SW480 (cell line): ENCODE measurements around the gene REXO4.
A peak's percentile ranks its signal among the peaks of the same experiment; 100 is the strongest.
"Not testable (repeated sequence)": the region's sequence is repeated elsewhere in the genome, so short reads cannot be mapped to it uniquely, and the experiment has no call there.

Experiments
- DNase-seq: peaks from one replicate; pipeline ENCODE4 v3.0.0-alpha.2; 2016; ENCODE audit warnings: low spot score

The REXO4 gene

DNA sequence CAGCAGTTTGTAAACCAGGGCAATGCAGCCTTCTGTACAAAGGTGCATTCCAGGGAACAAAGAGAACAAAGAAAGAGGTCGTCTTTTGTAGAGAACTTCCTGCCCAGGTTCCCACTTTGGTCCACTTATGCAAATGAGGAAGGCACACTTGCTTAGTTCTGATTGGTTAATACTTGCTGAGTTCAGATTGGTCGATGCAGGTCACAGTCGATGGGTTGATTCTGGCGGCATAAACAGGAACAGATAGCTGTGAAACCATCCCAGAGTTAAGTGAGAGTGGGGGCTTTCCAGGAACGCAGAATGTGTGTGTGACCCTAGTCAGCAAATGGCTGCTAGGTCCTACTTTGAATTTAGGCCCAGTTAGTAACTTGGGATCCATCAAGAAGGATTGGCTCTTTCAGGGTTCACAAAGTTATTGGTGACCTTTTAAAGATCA lies 2.6 kb upstream of the REXO4 start:
- DNase-seq: no peak

DNA sequence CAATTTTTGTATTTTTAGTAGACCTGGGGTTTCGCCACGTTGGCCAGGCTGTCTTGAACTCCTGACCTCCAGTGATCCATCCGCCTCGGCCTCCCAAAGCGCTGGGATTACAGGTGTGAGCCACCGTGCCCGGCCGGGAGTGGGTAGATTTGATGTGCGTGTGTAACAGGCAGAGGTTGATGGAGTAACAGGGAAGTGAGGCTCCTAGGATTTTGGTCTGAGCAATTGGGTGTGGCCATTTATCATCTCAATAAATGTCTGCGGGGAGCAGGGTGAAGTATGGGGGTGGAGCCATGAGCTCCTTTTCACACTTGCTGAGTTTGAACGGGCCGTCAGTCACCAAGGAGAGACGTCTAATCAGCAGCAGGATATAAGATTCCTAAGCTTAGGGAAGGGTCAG lies 1.2 kb upstream of the REXO4 start:
- no peak for DNase-seq

DNA sequence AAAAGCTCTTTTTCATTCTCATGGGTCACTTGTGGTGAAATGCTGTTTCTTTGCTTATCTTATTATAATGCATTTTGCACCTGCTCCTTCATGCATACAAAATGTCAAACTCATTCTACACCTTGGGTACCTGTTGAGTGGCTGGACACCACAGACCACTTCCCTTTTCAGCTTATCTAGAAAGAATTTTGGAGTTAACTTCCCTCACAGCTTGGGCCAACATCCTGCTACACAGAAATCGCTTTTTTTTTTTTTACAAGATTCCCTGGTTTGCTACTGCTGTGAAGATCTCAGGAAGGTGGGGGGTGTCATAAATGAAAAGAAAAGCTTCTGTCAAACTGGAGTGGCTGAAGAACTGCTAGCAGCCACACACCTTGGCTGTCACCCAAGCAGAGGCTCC lies 2.6 kb downstream of the REXO4 start:
- DNase-seq: no peak

DNA sequence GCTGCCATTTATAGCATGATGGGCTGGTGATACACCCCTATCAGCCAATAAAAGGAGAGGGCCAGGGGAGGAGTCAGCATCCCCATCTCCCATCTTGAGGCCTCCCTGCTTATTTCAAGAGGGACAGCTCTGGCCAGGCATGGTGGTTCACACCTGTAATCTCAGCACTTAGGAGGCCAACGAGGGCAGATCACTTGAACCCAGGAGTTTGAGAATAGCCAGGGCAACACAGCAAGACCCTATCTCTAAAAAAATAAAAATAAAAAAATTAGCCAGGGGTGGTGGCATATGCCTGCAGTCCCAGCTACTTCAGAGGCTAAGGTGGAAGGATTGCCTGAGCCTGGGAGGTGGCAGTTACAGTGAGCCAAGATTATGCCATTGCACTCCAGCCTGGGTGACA lies 9.8 kb downstream of the REXO4 start:
- no peak for DNase-seq

DNA sequence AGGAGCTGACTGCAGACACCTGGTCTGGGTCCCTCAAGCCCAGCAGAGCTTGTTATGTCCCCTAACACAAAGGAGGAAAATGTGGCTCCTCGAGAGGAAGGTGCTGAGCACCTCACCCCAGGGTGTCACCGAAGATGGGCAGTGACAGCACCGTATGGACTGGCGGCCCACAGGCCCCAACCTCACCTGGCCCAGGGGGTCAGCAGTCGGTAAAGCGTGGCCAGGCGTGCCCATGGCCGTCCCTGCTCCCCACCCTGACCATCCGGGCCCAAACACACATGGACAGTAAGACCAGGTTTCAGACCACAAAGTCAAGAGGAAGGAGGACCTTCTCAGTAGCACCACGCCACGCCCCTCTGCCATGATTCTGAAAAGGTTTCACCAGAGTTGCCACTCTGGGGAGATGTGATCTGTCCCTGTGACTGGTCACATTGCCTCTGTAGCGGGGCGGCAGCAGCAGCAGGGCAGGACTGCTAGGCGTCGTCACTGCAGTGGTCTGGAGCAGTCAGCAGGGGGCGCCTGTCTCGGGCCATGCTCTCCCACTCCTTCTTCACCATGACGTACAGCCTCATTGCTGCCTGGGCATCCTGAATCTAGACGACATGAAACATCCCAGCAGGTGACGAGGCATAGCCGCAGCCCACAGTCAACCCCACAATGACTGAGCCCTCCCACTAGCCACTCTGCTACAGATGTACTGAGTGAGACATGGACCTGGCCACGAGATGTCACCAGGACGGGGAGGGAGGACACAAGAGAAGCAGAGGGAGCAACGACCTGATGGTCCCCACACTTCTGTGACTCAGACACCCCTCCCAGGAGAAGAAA lies 11.1 kb downstream of the REXO4 start:
- DNase-seq: peak; percentile 73

DNA sequence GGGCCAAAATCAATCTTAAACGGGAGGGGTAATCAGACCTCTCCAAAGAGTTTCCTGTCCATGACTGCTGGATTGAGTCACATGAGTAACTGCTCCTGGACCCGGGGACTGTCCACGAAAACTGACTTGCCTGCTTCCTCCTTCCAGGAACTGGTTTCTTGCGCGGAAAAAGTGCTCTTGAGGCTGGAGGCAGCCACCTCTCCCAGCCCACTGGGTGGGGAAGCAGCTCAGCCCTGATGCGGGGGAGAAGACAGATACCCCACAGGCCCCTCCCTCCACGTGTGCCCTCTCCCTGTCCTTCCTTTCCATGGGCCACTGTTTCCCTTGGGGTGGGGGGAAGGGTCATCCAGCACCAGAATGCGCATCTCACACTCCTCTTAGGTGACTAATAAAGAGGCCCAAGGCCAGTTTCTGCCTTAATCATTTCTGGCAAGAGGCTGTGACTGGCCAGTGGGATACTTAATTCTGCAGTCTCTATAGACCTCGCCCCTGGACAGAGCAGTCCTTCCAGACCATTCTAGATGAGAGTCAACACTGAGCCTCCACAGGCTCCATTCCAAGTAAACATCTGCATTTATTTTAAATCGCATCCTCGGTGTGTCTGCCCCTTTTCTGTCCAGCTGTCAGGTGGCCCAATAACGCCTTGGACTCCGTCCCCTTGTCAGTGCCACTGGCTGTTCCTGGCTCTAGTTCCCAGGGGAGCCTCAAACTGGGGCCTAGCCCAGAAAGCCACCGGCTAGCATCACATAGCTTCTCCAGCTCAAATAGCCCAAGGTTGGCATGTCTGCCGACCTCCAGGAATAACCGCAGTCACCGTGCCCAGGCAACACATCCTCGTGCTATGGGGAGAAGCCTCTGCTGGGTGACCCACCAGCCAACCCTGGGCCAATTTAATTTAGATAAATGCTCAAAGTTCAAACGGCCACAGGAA lies 12.0 kb downstream of the REXO4 start:
- no peak for DNase-seq

DNA sequence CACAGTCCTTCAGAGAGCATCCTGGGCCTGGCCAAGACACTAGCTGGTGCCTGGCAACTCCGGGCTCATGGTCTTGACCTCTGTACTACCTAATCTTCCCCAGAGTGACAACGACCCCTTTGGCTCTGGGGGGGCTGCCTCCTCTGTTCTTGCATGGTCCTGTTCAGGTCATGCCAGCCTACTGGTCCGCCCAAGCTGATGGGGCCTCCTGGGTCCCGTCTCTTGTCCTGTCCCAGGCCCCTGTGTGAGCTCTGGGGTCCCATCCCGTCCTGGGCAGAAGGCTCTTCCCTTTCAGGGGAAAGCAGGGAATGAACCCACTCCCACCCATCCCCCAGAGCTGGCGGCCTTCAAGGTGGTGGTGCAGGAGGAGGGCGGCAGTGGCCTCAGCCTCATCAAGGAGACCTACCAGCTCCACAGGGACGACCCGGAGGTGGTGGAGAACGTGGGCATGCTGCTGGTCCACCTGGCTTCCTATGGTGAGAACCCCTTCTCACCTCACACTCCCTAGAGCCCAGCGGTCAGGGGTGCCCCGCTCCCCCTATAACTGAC lies 13.3 kb downstream of the REXO4 start:
- no peak for DNase-seq

DNA sequence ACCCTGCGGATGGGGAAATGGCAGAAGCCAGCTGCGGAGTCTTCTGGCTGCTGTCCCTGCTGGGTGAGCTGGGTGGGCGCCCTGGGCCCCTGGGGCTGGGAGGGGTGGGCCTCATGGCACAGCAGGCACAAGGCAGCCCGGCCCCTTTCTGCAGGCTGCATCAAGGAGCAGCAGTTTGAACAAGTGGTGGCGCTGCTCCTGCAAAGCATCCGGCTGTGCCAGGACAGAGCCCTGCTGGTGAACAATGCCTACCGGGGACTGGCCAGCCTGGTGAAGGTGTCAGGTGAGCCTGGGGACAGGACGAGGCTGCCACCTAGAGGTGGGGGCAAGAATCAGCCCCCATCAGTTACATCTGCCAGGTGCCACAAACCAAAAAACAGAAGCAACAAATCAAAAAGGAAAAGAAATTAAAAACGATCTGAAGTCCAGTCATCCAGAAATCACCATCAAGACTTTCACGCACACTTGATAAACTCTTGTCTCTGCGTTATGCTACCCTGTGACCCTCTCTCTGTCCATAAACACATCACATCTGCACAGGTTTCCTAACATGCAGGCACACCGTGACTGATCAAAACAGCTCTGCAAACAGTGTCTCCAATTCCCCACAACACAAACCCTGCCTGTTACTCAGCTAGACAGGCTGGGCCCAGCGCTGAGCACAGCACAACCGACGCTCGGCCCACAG lies 13.9 kb downstream of the REXO4 start:
- peak; percentile 64 for DNase-seq

DNA sequence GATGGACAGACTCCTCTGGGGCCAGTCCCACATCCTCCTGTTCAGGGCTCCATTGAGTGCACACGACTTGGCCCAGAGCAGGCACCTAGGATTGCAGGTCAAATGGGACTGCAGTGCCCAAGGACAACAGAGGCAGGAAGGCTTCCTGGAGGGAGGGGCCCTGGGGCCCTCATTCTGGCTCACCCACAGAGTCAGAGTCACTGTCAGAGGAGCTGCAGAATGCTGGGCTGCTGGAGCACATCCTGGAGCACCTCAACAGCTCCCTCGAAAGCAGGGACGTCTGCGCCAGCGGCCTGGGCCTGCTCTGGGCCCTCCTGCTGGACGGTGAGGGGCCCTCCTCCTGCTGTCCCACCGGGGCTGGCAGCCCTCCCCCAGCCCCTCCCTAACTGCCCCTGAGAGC lies 15.1 kb downstream of the REXO4 start:
- no peak for DNase-seq

DNA sequence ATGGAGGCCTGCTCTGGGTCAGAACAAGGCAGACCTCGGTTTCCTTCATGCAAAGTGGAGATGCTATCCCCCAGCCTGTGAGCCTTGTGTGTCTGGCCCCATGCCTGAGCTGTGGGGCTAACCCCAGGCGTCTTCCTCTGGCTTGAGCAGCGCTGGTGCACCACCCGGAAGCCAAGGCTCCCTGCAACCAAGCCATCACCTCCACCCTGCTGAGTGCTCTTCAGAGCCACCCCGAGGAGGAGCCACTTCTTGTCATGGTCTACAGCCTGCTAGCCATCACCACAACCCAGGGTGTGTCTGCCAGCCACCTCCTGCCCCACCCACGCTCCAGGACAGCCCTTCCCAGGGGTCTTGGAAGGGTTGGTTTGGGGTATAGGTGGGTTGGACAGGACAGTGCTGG lies 16.2 kb downstream of the REXO4 start:
- DNase-seq: no peak

DNA sequence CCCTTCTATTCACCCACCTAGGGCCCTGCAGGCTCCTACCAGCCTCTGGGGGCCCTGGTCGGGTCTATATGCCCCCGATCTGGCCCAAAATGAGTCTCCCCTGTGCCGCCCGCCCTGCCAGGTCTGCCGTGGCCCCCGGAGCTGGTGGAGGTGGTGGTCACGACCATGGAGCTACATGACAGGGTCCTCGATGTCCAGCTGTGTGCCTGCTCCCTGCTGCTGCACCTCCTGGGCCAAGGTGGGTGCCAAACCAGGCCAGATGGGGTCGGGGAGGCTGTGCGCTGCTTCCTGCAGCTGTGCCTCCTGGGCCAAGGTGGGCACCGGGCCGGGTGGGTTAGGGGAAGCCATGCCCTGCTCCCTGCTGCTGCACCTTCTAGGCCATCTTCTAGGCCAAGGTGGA lies 17.5 kb downstream of the REXO4 start:
- DNase-seq: no peak

DNA sequence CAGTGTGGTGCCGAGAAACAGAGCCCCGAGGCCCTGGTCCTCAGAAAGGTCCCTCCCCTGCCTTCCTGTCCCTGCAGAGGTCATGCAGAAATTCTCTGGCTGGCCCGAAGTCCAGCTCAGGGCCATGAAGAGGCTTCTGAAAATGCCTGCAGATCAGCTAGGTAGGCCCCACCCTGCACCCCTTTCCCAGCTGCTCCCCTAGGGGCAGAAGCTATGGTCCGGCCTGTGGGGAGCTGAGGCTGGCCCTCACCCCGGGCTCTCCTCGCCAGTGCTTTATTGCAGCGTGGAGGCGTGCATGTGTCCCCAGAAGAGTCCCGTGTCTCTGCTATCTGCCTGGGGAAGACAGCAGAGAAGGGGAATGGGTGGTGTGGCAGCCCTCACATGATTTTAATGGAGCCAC lies 19.9 kb downstream of the REXO4 start:
- no peak for DNase-seq

DNA sequence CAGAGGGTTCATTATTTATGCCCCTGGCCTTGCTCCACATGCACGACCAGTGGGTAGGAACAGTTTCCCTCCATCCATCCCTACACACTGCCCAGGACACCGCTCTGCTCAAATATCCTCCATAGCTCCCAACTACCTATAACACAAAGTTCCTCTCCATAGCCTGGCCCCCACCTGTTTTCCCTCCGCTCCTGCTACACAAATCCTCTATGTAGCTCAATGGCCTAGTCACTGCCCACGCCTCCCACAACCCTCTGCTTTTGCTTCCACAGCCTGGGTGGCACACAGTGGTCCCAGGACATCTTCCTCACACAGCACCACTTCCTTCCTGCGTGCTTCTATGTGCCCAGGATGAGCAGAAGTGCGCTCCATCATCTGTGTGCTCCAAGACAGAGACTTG lies 20.4 kb downstream of the REXO4 start:
- no peak for DNase-seq

DNA sequence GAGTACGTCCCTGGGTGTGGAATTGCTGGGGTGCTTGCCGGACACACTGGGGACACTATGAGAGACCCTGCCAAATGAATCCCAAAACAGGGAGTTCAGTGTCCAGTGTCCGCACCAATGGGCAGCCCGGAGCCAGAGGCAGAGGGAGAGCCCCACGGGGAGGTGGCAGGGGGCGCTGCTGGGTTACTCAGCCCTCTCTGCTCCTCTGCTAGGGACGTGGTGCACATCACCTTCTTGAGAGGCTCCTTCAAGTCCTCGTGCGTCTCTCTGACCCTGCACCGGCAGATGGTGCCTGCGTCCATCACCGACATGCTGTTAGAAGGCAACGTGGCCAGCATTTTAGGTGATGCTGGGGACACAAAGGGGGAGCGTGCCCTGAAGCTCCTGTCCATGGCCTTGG lies 20.9 kb downstream of the REXO4 start:
- no peak for DNase-seq

DNA sequence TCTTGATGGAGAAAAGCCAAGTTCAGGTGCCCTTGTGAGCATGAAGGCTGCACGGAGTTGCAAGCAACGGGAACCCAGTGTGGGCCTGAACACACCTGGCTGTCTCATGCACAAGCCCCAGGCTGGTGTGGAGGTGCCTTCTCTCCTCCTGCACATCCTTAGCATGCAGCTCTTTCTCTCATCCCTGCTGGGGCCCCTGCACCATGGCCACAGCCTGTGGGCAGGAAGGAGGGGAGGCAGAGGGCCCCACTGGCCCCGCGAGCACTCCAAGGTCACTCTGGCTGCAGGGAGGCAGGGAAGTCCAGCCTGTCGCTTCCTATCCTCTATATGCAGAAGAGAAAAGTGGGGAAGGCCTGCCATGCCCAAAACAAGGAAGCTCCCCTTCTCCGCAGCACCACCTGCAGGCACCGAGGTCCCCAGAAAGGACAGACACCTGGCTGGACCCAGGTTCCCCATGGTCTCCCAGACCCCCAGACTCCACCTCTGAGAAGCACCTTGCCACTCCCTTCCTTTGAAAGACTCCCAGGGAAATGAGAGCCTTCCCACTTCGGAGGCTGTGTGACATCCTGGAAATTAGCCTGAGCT lies 23.0 kb downstream of the REXO4 start:
- DNase-seq: no peak

DNA sequence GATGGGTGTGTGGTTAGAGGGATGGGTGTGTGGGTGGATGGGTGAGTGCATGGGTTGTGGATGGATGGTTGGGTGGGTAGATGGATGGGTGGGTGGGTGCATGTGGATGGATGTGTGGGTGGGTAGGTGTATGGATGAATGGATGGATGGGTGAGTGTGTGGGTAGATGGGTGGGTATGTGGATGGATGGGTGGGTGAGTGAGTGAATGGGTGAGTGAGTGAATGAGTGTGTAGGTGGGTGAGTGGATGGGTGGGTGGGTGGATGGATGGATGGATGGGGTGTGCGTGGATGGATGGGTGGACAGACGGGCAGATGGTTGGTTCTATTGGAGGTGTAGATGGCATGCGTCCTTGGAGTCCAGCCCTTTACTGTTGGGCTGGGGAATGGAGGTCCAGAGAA lies 24.4 kb downstream of the REXO4 start:
- no peak for DNase-seq

DNA sequence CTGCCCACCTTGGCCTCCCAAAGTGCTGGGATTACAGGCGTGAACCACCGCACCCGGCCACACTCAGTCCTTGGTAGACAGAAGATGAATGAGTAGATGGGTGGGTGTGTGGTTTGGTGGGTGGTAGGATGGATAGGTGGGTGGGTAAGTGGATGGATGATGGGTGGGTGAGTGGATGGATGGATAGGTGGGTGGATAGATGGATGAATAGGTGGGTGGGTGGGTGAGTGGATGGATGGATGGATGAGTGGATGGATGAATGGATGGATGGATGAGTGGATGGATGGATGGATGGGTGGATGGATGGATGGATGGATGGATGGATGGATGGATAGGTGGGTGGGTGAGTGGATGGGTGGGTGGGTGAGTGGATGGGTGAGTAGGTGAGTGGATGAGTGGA lies 25.5 kb downstream of the REXO4 start:
- not testable (repeated sequence) for DNase-seq

DNA sequence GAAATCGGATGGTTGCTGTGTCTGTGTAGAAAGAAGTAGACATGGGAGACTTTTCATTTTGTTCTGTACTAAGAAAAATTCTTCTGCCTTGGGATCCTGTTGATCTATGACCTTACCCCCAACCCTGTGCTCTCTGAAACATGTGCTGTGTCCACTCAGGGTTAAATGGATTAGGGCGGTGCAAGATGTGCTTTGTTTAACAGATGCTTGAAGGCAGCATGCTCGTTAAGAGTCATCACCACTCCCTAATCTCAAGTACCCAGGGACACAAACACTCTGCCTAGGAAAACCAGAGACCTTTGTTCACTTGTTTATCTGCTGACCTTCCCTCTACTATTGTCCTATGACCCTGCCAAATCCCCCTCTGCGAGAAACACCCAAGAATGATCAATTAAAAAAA lies 26.4 kb downstream of the REXO4 start:
- not testable (repeated sequence) for DNase-seq

DNA sequence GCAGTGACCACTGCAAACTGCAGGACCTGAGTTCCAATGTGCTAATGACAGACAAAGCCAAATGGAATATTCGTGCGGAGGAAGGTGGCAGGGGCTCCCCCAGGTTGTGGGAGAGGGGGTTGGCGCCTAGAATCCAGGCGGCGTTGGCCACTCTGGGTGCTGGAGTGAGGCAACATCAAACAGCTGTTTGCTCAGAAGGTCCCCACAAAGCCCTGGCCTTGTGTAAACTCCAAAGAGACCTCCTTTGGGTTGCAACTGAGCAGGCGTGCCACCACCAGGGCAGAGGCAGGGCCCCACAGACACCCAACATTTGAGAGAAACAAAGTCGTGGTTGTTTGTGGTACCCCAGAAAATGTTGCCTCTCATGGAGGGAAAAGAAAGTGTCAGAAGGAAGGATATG lies 27.1 kb downstream of the REXO4 start:
- no peak for DNase-seq

DNA sequence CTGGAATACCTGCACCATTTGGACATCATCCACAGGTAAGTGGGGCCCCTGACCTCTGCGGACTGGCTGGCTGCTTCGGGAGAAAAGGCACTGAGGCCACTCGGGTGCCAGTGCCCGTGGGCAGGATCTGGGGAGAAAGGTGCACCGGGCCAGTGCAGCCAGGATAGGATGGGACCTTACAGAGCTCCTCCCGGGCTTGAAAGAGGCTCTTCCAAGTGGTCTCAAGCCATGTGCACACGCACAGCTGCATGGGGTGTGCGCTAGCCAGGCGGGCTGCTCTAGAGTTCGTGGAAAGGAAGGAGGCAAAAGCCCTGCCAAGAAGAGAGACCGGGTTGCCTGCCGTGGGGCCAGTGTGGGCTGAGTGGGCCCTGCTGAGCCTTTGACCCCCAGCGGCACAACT lies 28.2 kb downstream of the REXO4 start:
- no peak for DNase-seq

DNA sequence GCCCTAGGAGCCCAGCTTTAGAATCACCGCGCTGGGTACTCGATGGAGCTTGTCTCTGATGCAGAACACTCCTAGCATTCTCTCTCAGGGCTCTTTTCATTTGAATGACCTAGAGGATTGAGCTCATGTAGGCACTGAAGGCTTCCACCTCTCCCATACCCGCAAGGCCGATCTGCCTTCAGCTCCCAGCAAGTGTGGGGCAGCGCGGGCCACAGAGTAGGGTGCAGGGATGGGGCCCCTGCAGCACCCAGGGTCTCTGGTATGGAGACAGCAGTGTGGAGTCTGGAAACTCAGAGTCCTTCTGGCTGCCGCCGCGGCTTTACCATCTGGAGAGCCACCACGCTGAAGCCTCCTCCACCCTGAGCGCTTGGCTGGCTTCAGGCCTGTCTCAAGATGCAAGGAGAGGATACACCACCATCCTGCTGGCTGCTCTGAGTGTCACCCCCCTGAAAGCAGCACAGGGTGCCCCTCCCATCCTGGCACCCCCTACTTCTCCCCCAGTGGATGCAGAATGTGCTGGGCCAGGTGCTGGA lies 28.7 kb downstream of the REXO4 start:
- DNase-seq: no peak

DNA sequence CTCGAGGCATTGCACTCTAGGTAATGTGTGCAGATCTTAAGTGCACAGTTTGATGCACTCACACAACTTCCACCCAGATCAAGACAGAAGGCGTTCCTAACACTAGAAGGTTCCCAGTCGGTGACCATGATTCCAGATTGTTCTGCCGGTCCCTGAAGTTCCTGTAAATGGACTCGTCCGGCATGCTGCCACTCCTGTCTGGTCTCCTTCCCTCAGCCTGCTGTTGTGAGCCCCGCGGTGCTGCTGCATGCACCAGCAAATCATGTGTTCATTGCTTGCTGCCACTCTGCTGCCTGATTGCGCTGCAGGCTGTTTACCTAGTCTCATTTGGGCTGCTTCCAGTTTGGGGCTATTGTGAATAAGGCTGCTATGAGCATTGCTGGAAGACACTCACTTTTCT lies 30.1 kb downstream of the REXO4 start:
- no peak for DNase-seq
